ENCODE results near the gene THUMPD1. TPM values are rescaled to one million over a fixed set of nuclear protein-coding genes. Genes with fewer than 3 reads are reported as not detected.
"Not testable (repeated sequence)": the region's sequence is repeated elsewhere in the genome, so short reads cannot be mapped to it uniquely, and the experiment has no call there.

The THUMPD1 gene
- total and polyA plus RNA-seq, 2 donors (not counting 3 experiments of a cell fraction or from before 2014, with no cell fraction given) = 27.9 to 29.0 TPM

GRCh38 chr16:20760346-20760745 is 18.7 kb upstream of the THUMPD1 start:
- Histone ChIP-seq H3K9me3 (replicated peaks; ENCODE audit: control insufficient read depth, insufficient read depth, low read length) (no peaks in the 10 kb centered on the region), H3K79me2 (ENCODE audit: control insufficient read depth, insufficient read depth, low read length) (no peaks in the 10 kb centered on the region), H3K27me3 (ENCODE audit: control insufficient read depth in 2 of 2, insufficient read depth in 2 of 2, low read length in 2 of 2) (peaks cover 7 to 9% of the 10 kb centered on the region in 2 experiments), H4K20me1 (replicated peaks; ENCODE audit: control insufficient read depth, extremely low read depth, insufficient read depth, low read length) (no peaks in the 10 kb centered on the region), H2AFZ (ENCODE audit: low read depth, low read length) (no peak overlapping the region), H3K4me2 (ENCODE audit: insufficient read depth, low read length) (no peak overlapping the region), H3K4me1 (ENCODE audit: control insufficient read depth, extremely low read depth, insufficient read depth, low read length) (no peaks in the 10 kb centered on the region), H3K27ac (ENCODE audit: insufficient read depth, low read depth, low read length) (no peak overlapping the region), H3K9ac (replicated peaks; ENCODE audit: extremely low read depth, insufficient read depth, low read length) (no peak overlapping the region), H3K4me3 (replicated peaks in 1 of 3; ENCODE audit: insufficient read depth in 1 of 3, low read depth in 1 of 3, low read length in 3 of 3) (no peak overlapping the region), H3K36me3 (ENCODE audit: control insufficient read depth in 2 of 2, extremely low read depth in 1 of 2, insufficient read depth in 2 of 2, low read length in 2 of 2) (no peaks in the 10 kb centered on the region), H3K9me1 (replicated peaks; ENCODE audit: control insufficient read depth, extremely low read depth, insufficient read depth, low read length) (no peaks in the 10 kb centered on the region)
- intact Hi-C loops (cut with micrococcal nuclease) (no loop called here), dilution Hi-C loops (cut with MboI; ENCODE audit: extremely low pct_ligation_motif_present, low sequenced_read_pairs) (no loop called here)
- ChIA-PET POLR2A (no interaction called here), CTCF (no interaction called here)
- TF ChIP-seq POLR2A (IDR thresholded peaks at IDR 0.05; ENCODE audit: low read depth, low read length) (no peak), EZH2 (IDR thresholded peaks at IDR 0.05; ENCODE audit: borderline replicate concordance, low read depth, low read length, severe bottlenecking) (no peak), POLR2AphosphoS5 (IDR thresholded peaks at IDR 0.05; ENCODE audit: insufficient read depth, low read depth, low read length) (no peak), MYC (IDR thresholded peaks at IDR 0.05; ENCODE audit: low read depth, low read length) (no peak), JUN (IDR thresholded peaks at IDR 0.05; ENCODE audit: borderline replicate concordance, insufficient read depth, insufficient read length, low read depth) (no peak), MAX (IDR thresholded peaks at IDR 0.05; ENCODE audit: insufficient read depth, insufficient read length) (no peak), FOS (IDR thresholded peaks at IDR 0.05; ENCODE audit: borderline replicate concordance, insufficient read depth, low read length) (no peak), GATA2 (IDR thresholded peaks at IDR 0.05; ENCODE audit: insufficient read depth, insufficient read length, low read depth, low read length) (no peak), CTCF (IDR thresholded peaks at IDR 0.05; ENCODE audit: extremely low read depth in 1 of 2, insufficient read depth in 1 of 2, low read depth in 1 of 2, low read length in 2 of 2) (no peak)
- DNase-seq (ENCODE audit: low read depth, low spot score) (no peak), FAIRE-seq (no peak)
- no TSS peak for BruUV-seq (replicated peaks)

- H3K27me3 ChIP-seq (ENCODE audit: control insufficient read depth in 2 of 2, insufficient read depth in 2 of 2, low read length in 2 of 2); H2AFZ ChIP-seq (ENCODE audit: low read depth, low read length); H3K9me3 ChIP-seq (replicated peaks; ENCODE audit: control insufficient read depth, insufficient read depth, low read length); BruUV-seq (replicated peaks); H3K9ac ChIP-seq (replicated peaks; ENCODE audit: extremely low read depth, insufficient read depth, low read length); H3K4me2 ChIP-seq (ENCODE audit: insufficient read depth, low read length); H3K27ac ChIP-seq (ENCODE audit: insufficient read depth, low read depth, low read length); intact Hi-C loops (cut with micrococcal nuclease); POLR2A ChIA-PET; H4K20me1 ChIP-seq (replicated peaks; ENCODE audit: control insufficient read depth, extremely low read depth, insufficient read depth, low read length); H3K79me2 ChIP-seq (ENCODE audit: control insufficient read depth, insufficient read depth, low read length); H3K36me3 ChIP-seq (ENCODE audit: control insufficient read depth in 2 of 2, extremely low read depth in 1 of 2, insufficient read depth in 2 of 2, low read length in 2 of 2); CTCF ChIA-PET; FAIRE-seq; dilution Hi-C loops (cut with MboI; ENCODE audit: extremely low pct_ligation_motif_present, low sequenced_read_pairs); H3K4me3 ChIP-seq (replicated peaks in 1 of 3; ENCODE audit: insufficient read depth in 1 of 3, low read depth in 1 of 3, low read length in 3 of 3); H3K9me1 ChIP-seq (replicated peaks; ENCODE audit: control insufficient read depth, extremely low read depth, insufficient read depth, low read length); DNase-seq (ENCODE audit: low read depth, low spot score); H3K4me1 ChIP-seq (ENCODE audit: control insufficient read depth, extremely low read depth, insufficient read depth, low read length): not testable (repeated sequence)
Observed at GRCh38 chr16:20755799-20756198, 14.2 kb upstream of the THUMPD1 start.

Measured in endothelial cell of umbilical vein (primary cell).